GM18507 (cell line): ENCODE data around the gene KCNN2.
"Not testable (repeated sequence)": the region's sequence is repeated elsewhere in the genome, so short reads cannot be mapped to it uniquely, and the experiment has no call there.

Source experiments
- DNase-seq: peaks from one replicate; pipeline ENCODE4 v3.0.0; 2011; ENCODE audit warnings: low read depth; ENCODE audit not compliant: insufficient read length; ENCODE audit errors: extremely low spot score
- FAIRE-seq: peaks from 2 replicates; lab custom pipeline; 2011; peaks lifted over from hg19 to GRCh38; lab: Jason Lieb, UNC

KCNN2 gene

GRCh38 chr5:114412510-114413171, 50.8 kb downstream of the KCNN2 start:
- FAIRE-seq (no peak), DNase-seq (no peak)

DNA sequence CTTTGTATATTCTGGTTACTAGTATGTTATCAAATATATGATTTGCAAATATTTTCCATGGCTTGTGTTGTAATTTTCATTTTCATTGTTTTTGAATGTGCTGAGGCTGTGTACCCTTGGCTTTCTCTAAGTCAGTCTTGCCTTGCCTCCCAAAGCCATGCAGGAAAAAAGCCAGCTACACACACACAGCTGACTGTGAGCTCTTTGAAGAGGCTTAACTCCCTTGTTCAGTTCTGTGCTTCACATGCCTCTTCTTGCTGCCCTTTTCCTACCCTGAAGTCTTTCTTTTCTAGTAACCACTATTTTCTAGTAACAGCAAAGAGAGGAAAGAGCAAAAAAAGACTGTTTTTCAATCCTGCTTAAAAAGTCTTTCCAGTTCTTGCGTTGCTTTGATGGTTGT, 53.9 kb downstream of the KCNN2 start:
- FAIRE-seq = no peak
- no peak for DNase-seq

DNA sequence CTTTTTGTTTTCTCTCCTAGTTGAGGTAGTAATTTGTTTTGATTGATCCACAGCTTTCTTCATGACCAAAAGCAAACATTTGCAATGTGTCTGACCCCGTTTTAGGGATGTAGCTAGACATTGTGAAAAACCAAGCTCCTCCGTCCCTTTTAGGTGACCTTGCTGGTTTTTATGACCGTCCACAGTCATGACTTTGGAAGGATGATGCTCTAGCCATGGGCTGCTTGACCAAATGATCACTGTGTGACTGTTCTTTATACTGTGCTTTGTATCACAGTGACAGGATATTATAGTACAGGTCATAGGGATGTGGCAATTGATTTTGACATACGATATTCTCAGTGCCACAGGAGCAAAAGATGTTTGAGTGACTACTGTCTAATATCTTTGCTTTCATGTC, 54.4 kb downstream of the KCNN2 start:
- no peak for FAIRE-seq

GRCh38 chr5:114417519-114417918, 55.6 kb downstream of the KCNN2 start:
- FAIRE-seq = no peak

More for the DNA sequence above, 54.4 kb downstream of the KCNN2 start:
- no peak for DNase-seq

DNA sequence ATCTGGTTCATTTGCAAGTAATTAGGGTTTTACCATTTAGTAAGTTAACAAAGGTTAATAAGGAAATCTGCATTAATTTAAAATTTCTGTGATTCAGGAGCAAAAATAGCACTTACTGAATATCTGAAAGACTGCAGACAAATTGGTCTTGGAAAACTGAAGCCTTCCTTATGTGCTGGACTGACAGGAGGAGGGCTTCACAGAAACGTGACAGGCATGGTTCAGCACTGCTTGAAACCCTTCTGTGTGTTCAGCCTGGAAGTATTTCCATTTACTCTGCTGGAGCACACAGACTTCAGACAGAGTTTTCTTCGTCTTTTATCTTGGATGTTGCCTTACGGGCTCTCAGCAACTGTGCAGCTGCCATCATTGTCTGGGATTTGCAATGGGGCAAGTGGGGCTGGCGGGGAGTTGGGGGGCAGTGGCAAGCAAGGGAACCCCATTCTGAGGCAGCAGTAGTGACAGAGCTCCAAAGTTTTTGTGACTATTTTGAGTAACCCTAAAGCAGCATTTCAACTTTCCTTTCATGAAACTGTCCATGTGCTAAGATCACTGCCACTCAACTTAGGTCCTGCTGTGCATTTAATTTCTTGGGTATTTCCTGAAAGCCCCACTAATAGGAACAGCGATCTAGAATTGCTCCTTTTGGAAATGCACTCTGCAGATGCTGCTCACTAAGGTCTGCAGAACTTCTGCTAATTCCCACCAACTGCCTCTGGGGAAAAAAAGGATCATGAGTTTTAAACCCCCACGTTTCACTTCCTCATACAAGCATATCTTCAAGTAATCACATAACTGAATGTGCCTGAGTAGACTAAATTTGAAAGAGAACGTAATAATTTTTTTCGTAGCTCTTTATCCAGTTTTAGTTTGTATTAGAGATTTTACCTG, 56.6 kb downstream of the KCNN2 start:
- DNase-seq (peak; percentile 4), FAIRE-seq (peak; percentile 64)

More at GRCh38 chr5:114417519-114417918, 55.6 kb downstream of the KCNN2 start:
- DNase-seq = no peak

- DNase-seq (no peak), FAIRE-seq (no peak)
These were observed 57.2 kb downstream of the KCNN2 start for GRCh38 chr5:114419067-114419388.

- DNase-seq = no peak
- no peak for FAIRE-seq
These were observed 58.1 kb downstream of the KCNN2 start for GRCh38 chr5:114419959-114420358.

- DNase-seq = no peak
- FAIRE-seq = no peak
These were observed 65.3 kb downstream of the KCNN2 start for GRCh38 chr5:114427204-114427603.

GRCh38 chr5:114430532-114430931, 68.7 kb downstream of the KCNN2 start:
- DNase-seq (no peak), FAIRE-seq (peak; percentile 45)

- not testable (repeated sequence) for DNase-seq, FAIRE-seq
These were observed 70.8 kb downstream of the KCNN2 start for GRCh38 chr5:114432684-114433083.

GRCh38 chr5:114434396-114435219, 72.7 kb downstream of the KCNN2 start:
- FAIRE-seq (no peak), DNase-seq (no peak)

DNA sequence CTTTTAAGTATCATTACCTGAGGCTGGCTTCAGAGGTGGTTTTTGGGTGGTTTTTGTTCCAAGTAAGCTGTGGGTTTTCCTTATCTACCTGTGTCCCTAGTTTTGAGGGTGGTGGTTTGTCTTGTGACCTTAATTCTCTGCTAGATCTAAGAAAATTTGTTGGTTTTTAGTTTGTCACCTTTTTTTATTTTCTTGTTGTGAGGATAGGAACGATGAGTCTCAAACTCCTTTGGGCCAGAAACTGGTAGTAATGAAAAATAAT, 73.3 kb downstream of the KCNN2 start:
- DNase-seq (no peak), FAIRE-seq (no peak)

DNA sequence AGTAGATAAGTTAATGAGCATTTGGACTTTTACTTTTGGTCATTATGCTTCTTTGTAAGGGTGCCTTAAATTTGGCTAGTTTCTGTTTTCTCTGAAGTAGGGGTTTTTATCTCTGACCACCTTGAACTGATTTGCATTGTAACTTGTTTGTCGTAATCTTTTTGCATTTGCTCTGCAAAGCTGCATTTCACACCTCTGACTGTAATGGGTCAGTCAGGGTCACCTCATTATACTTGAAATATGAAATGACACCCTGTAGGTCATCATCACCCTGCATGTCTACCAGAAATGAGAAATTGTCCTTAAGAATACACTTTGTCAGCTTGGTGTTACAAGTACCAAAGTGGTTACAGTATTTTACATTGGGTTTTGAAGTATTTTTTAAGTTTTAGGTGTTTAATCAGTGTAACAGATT, 74.0 kb downstream of the KCNN2 start:
- DNase-seq = no peak
- FAIRE-seq = peak; percentile 52

DNA sequence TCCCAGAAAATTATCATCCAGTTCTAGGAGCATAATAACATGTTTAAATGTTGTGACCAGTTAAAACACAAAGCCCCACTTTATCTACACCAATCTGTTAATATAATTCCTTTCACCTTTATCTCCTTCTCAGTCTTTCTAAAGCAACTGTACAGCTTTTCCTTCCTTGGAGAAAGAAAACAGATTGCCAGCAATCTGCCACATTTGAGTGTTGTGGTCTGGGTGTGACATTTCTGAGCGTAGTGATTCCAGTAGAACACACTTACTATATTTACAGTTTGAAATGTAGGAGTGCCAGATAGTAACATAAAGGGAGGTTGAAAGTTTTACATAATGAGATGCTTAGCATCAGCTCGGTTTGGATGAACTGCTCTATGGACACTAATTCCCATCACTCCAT, 76.1 kb downstream of the KCNN2 start:
- no peak for FAIRE-seq
- DNase-seq = no peak

GRCh38 chr5:114438471-114438870, 76.6 kb downstream of the KCNN2 start:
- FAIRE-seq (no peak), DNase-seq (no peak)

DNA sequence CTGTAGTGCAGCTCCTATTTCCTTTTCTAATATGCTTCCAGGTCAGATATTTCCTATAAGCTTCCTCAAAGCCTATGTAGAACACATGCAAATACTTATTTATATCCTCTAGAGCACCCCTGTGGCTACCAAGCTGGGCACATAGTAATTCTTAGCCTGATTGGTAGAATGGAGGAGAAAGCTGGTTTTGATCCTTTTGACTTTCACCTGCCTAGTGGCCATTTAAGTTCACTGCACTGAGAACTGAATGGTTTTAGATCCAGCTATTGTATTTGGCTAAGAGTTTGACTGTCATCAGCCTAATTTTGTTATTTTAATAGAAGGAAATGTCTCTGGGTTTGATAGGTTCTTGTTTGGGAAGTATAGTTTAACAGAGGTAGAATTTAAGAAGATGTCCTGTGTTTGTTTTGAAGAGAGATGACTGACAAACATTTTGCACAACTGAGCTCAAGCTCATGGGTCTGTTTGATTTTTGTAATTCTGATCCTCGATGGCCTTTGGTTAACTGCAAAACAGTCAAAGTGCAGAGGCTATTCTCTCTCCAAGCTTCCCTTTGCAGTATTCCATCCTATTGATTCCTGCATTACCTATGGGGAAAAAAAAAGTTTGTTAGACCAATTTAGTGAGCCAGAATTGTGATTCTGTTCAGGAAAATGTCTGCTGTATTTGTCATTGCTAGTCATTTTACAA, 85.4 kb downstream of the KCNN2 start:
- FAIRE-seq = no peak
- DNase-seq = no peak

- DNase-seq (no peak), FAIRE-seq (no peak)
These were observed 86.6 kb downstream of the KCNN2 start for GRCh38 chr5:114448481-114448880.

DNA sequence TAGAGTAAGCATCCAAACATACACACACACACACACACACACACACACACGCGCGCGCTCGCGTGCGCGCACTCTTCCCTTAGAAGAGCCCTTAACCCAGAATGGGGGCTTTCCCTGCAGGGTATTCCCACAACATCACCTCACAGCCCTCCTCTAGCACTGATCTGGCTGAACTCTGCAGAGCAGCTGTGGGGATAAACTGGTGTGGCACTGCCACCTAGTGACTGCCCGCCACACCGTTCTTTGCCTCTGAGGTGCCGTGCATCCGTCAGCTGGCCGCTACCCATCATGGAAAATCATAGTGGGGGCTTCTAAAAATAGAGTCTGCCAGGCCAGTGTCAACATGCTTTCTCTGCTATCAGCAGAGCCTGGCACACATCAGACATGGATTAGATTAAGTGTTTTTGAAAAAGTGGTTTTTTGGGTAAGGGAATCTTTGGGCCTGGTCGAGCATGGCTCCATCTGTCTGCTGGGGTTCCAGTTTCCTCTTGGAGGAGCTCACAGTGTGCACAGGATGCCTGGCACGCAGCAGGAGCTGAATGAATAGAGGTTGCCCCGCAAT, 88.1 kb downstream of the KCNN2 start:
- FAIRE-seq = peak; percentile 94

GRCh38 chr5:114450437-114450836, 88.6 kb downstream of the KCNN2 start:
- DNase-seq (no peak), FAIRE-seq (no peak)

More for the DNA sequence above, 88.1 kb downstream of the KCNN2 start:
- peak; percentile 58 for DNase-seq
